K562 (cell line): ENCODE data around the gene STIM1. TPM values are rescaled to one million over a fixed set of nuclear protein-coding genes. Genes with fewer than 3 reads are reported as not detected.

ENCODE experiments used
- BRF1 ChIP-seq: IDR thresholded peaks from 3 replicates; pipeline ENCODE4 v1.6.1; 2011; ENCODE audit warnings: borderline replicate concordance, mild to moderate bottlenecking; ENCODE audit not compliant: insufficient read length; ENCODE audit errors: extremely low read depth
- DPF2 ChIP-seq: fragments of 450-650 bp; IDR thresholded peaks from 2 replicates; pipeline ENCODE4 v1.6.1; 2016
- E2F6 ChIP-seq, 2 experiments: IDR thresholded peaks; 2 replicates each; pipeline ENCODE4 v1.6.1; 2011; ENCODE audit warnings: borderline replicate concordance in 1 of 2, control low read depth in 1 of 2, low read depth in 1 of 2, low read length in 1 of 2, mild to moderate bottlenecking in 1 of 2, mixed read lengths in 1 of 2, moderate library complexity in 1 of 2; ENCODE audit not compliant: insufficient read depth in 1 of 2, insufficient read length in 1 of 2, poor library complexity in 1 of 2, severe bottlenecking in 1 of 2; ENCODE audit errors: extremely low read depth in 1 of 2
- FOXM1 ChIP-seq, 2 experiments: fragments of 450-650 bp in 1 of 2; sonication (generic) in 1 of 2; formaldehyde crosslinking in 1 of 2; IDR thresholded peaks; 2 replicates each; pipeline versions ENCODE4 v1.6.1 to v1.9.0; 2017 to 2022; ENCODE audit warnings: low read depth in 2 of 2, mild to moderate bottlenecking in 2 of 2, missing genetic modification reagents in 1 of 2, moderate library complexity in 1 of 2
- HMG20A ChIP-seq: fragments of 450-650 bp; formaldehyde crosslinking; conservative IDR thresholded peaks from 2 replicates; pipeline ENCODE4 v1.4.0; 2020; ENCODE audit warnings: mild to moderate bottlenecking, mixed read lengths
- ID3 ChIP-seq, 2 experiments: fragments of 250-450 bp in 1 of 2; fragments of 450-650 bp in 1 of 2; sonication (Bioruptor Pico) in 1 of 2; IDR thresholded peaks; 2 replicates each; pipeline versions ENCODE4 v1.6.1 to v1.8.0; 2016 to 2021; ENCODE audit warnings: mild to moderate bottlenecking in 2 of 2, moderate library complexity in 2 of 2, missing compliant biosample characterization in 1 of 2, missing genetic modification characterization in 1 of 2
- IRF2 ChIP-seq: sonication (generic); formaldehyde crosslinking; IDR thresholded peaks from 2 replicates; pipeline ENCODE4 v1.8.1; 2022; ENCODE audit warnings: mild to moderate bottlenecking, missing genetic modification reagents
- L3MBTL2 ChIP-seq: fragments of 450-650 bp; IDR thresholded peaks from 2 replicates; pipeline ENCODE4 v1.6.1; 2016; ENCODE audit warnings: mild to moderate bottlenecking, moderate library complexity
- LCOR ChIP-seq: sonication (generic); formaldehyde crosslinking; IDR thresholded peaks from 2 replicates; pipeline ENCODE4 v1.8.0; 2022; ENCODE audit warnings: mild to moderate bottlenecking, missing genetic modification reagents
- MTA1 ChIP-seq: fragments of 450-650 bp; IDR thresholded peaks from 2 replicates; pipeline ENCODE4 v1.6.1; 2017; ENCODE audit warnings: borderline replicate concordance
- MYC ChIP-seq, 2 experiments: fragments of 250-450 bp in 1 of 2; sonication (Bioruptor Pico) in 1 of 2; IDR thresholded peaks; 2 replicates each; pipeline versions ENCODE4 v1.5.1 to v1.6.1; 2012 to 2021; ENCODE audit warnings: low read depth in 2 of 2, borderline replicate concordance in 1 of 2, improper control_type of control experiment in 1 of 2, low read length in 1 of 2, mild to moderate bottlenecking in 1 of 2, moderate library complexity in 1 of 2
- NBN ChIP-seq: fragments of 450-650 bp; IDR thresholded peaks from 2 replicates; pipeline ENCODE4 v1.6.1; 2016; ENCODE audit warnings: low read depth, mild to moderate bottlenecking
- PML ChIP-seq: IDR thresholded peaks from 2 replicates; pipeline ENCODE4 v1.6.1; 2012; ENCODE audit warnings: low read length, inconsistent platforms
- SMARCC2 ChIP-seq: fragments of 450-650 bp; IDR thresholded peaks from 2 replicates; pipeline ENCODE4 v1.6.1; 2017; ENCODE audit warnings: antibody characterized with exemption, moderate library complexity, mild to moderate bottlenecking, low read depth
- SOX6 ChIP-seq: fragments of 450-650 bp; IDR thresholded peaks from 2 replicates; pipeline ENCODE4 v1.6.1; 2014; ENCODE audit warnings: mild to moderate bottlenecking
- ZFX ChIP-seq: sonication (generic); formaldehyde crosslinking; IDR thresholded peaks from 2 replicates; pipeline ENCODE4 v1.8.0; 2022; ENCODE audit warnings: mild to moderate bottlenecking, missing genetic modification reagents, moderate library complexity
- ZNF324 ChIP-seq: fragments of 250-450 bp; sonication (Bioruptor Pico); IDR thresholded peaks from 2 replicates; pipeline ENCODE4 v1.4.0; 2020; ENCODE audit warnings: mild to moderate bottlenecking
- ZNF778 ChIP-seq: fragments of 450-650 bp; formaldehyde crosslinking; IDR thresholded peaks from 2 replicates; pipeline ENCODE4 v1.4.0; 2020; ENCODE audit warnings: mild to moderate bottlenecking, moderate library complexity
- polyA plus RNA-seq, 8 experiments: library from polyadenylated mRNA; depleted of rRNA in 4 of 8; stranded (reverse) in 5 of 8; unstranded in 3 of 8; fragments of >200 nt; fragmentation: Nextera tagmentation in 2 of 8; fragmentation: Illumina TruSeq in 1 of 8; extraction: Ambion mirVana in 2 of 8; extraction: Trizol in 1 of 8; gene quantifications; 2 replicates each; pipeline versions ENCODE4 v1.2.1 to v1.2.3, GENCODE V29; 2011 to 2014; ENCODE audit warnings: inconsistent platforms in 1 of 8, missing spikeins in 1 of 8
- total RNA-seq, 7 experiments: library from RNA; depleted of rRNA in 6 of 7; stranded (reverse); fragments of >200 nt in 6 of 7; fragmentation: Illumina TruSeq in 2 of 7; extraction: Trizol in 2 of 7; gene quantifications; 2 replicates each; pipeline versions ENCODE4 v1.2.1 to v1.2.3, GENCODE V29; 2011 to 2021; ENCODE audit warnings: low replicate concordance in 1 of 7
- TF ChIP-seq, protein P1 (sequence below): sonication (generic); formaldehyde crosslinking; IDR thresholded peaks from 2 replicates; pipeline ENCODE4 v1.8.0; 2022; ENCODE audit warnings: mild to moderate bottlenecking, missing genetic modification reagents
- TF ChIP-seq, protein P2 (sequence below): fragments of 450-650 bp; IDR thresholded peaks from 2 replicates; pipeline ENCODE4 v1.6.1; 2017; ENCODE audit warnings: antibody characterized with exemption, mild to moderate bottlenecking

The STIM1 gene
- total and polyA plus RNA-seq, 9 of the 15 experiments (the other 6 are each of a cell fraction or from before 2014, with no cell fraction given): 7.7 to 50.5 (median 22.5) TPM

DNA sequence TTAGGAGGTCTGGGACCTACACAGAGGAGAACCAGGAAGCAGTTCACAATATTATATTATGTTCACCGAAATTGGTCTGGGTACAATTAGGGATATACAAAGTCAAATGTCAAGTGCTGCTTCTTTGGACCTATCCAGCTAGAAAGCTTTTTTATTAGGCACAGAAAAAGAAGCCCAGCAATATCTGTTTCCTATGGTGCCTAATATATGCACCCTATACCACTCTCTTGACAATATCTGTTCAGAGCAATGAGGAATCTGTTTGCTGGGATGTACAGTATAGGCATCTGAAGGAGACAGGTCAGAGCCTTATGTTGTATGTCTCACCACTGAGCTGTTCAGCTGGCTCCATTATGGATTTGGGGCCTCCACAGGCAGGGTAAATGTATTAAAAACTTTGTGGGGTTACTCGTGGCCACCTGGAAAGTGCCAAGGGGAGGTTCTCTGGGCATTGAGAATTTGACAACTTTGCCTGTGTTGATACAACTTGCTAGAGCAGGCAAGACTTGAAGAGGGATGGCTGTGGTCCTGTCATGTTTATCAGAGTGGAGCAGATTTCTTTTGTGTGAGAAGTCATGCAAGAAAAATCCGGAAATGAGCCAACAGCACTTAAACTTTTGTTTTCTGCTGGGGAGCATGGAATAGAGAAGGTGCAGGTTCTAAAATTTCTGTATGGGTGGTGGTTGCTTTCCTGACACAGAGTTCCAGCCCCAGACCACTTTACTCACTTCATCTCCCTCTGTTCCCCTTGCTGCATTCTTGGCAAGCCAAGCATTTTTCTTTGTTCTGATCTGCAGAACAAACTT lies 10.1 kb downstream of the STIM1 start (continued):
- TF ChIP-seq PML: peak; percentile 27; the same call in 1 of the 2 replicates
- TF ChIP-seq, protein P1, sequence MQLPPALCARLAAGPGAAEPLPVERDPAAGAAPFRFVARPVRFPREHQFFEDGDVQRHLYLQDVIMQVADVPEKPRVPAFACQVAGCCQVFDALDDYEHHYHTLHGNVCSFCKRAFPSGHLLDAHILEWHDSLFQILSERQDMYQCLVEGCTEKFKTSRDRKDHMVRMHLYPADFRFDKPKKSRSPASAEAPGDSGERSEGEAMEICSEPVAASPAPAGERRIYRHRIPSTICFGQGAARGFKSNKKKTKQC (CRISPR knock-in tag): no peak
- no peak for TF ChIP-seq L3MBTL2
- no peak for TF ChIP-seq IRF2 (CRISPR knock-in tag)
- TF ChIP-seq NBN: peak; percentile 17; the same call in 1 of the 2 replicates
- TF ChIP-seq MTA1: peak; percentile 11
- no peak for TF ChIP-seq ZFX (CRISPR knock-in tag)
- no peak for TF ChIP-seq ZNF778 (CRISPR knock-in tag)
- TF ChIP-seq E2F6 (IDR thresholded peaks at IDR 0.05; ENCODE audit: borderline replicate concordance in 1 of 2, extremely low read depth in 1 of 2, insufficient read depth in 1 of 2, insufficient read length in 1 of 2, low read depth in 1 of 2, low read length in 1 of 2, poor library complexity in 1 of 2, severe bottlenecking in 1 of 2): no peak
- TF ChIP-seq SMARCC2: peak; percentile 44; the same call in 1 of the 2 replicates
- TF ChIP-seq LCOR: peak; percentile 73; the same call in 1 of the 2 replicates
- TF ChIP-seq, protein P2, sequence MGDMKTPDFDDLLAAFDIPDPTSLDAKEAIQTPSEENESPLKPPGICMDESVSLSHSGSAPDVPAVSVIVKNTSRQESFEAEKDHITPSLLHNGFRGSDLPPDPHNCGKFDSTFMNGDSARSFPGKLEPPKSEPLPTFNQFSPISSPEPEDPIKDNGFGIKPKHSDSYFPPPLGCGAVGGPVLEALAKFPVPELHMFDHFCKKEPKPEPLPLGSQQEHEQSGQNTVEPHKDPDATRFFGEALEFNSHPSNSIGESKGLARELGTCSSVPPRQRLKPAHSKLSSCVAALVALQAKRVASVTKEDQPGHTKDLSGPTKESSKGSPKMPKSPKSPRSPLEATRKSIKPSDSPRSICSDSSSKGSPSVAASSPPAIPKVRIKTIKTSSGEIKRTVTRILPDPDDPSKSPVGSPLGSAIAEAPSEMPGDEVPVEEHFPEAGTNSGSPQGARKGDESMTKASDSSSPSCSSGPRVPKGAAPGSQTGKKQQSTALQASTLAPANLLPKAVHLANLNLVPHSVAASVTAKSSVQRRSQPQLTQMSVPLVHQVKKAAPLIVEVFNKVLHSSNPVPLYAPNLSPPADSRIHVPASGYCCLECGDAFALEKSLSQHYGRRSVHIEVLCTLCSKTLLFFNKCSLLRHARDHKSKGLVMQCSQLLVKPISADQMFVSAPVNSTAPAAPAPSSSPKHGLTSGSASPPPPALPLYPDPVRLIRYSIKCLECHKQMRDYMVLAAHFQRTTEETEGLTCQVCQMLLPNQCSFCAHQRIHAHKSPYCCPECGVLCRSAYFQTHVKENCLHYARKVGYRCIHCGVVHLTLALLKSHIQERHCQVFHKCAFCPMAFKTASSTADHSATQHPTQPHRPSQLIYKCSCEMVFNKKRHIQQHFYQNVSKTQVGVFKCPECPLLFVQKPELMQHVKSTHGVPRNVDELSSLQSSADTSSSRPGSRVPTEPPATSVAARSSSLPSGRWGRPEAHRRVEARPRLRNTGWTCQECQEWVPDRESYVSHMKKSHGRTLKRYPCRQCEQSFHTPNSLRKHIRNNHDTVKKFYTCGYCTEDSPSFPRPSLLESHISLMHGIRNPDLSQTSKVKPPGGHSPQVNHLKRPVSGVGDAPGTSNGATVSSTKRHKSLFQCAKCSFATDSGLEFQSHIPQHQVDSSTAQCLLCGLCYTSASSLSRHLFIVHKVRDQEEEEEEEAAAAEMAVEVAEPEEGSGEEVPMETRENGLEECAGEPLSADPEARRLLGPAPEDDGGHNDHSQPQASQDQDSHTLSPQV: peak; percentile 81
- TF ChIP-seq HMG20A (CRISPR knock-in tag): no peak
- TF ChIP-seq DPF2: no peak; the same call in 1 of the 2 replicates
- peak; percentile 85 for TF ChIP-seq SOX6
- TF ChIP-seq MYC (IDR thresholded peaks at IDR 0.05; ENCODE audit: low read depth, low read length): peak; percentile 3; the same call in 1 of the 2 replicates
- TF ChIP-seq MYC (CRISPR knock-in tag; IDR thresholded peaks at IDR 0.05; ENCODE audit: borderline replicate concordance, low read depth): no peak
- 0 out of 2 replicates have a peak, but pooled peaks have one; percentile 12 for TF ChIP-seq FOXM1 (IDR thresholded peaks at IDR 0.05; ENCODE audit: low read depth)
- TF ChIP-seq FOXM1 (CRISPR knock-in tag; IDR thresholded peaks at IDR 0.05; ENCODE audit: low read depth): no peak
- TF ChIP-seq ZNF324 (CRISPR knock-in tag): no peak
- no peak for TF ChIP-seq BRF1
- no peak for TF ChIP-seq ID3 (CRISPR knock-in tag; IDR thresholded peaks at IDR 0.05)
- TF ChIP-seq ID3 (tag; IDR thresholded peaks at IDR 0.05): peak; percentile 70; the same call in 1 of the 2 replicates
